HCT116 (cell line): ENCODE measurements around the gene CDKL4. TPM values are rescaled to one million over a fixed set of nuclear protein-coding genes. Genes with fewer than 3 reads are reported as not detected.

Experiments
- ATAC-seq: fragments of 200-7000 bp; cut with Tn5 transposase; 2 replicates; pipeline ENCODE4 v1.9.1; 2020; ENCODE audit warnings: mild to moderate bottlenecking, moderate library complexity
- BruUV-seq: library from RNA; stranded (reverse); fragments of 400-500 nt; replicated peaks from 2 replicates; lab custom pipeline; 2021; lab: Mats Ljungman, UMichigan
- CTCF ChIA-PET: fragments of 300-600 bp; sonication (Branson Sonifier 250); formaldehyde crosslinking; loops from one replicate; lab custom pipeline; 2021; ENCODE audit warnings: antibody characterized with exemption; lab: Charles Lee
- POLR2A ChIA-PET: fragments of 300-600, 350-600 bp; sonication (Branson Sonifier 250); formaldehyde crosslinking; loops from one replicate; lab custom pipeline; 2021; ENCODE audit warnings: antibody characterized with exemption; lab: Charles Lee
- RAD21 ChIA-PET, 2 experiments: fragments of 300-600 bp; sonication (Branson Sonifier 250); formaldehyde crosslinking; loops; one replicate each; lab custom pipeline; 2023; ENCODE audit warnings: low total read pairs in 2 of 2; ENCODE audit not compliant: uncharacterized antibody in 2 of 2, unreplicated experiment in 2 of 2, low non-redundant PET in 1 of 2; lab: Charles Lee
- DNase-seq: peaks from one replicate; pipeline ENCODE4 v3.0.0-alpha.2; 2010; ENCODE audit warnings: low read depth, low spot score
- H2AFZ ChIP-seq: fragments of 200-600 bp; shearing (Covaris generic), sonication (generic); 2 replicates; pipeline ENCODE4 v1.6.1; 2017; ENCODE audit warnings: low read depth, mixed run types, mixed read lengths, antibody characterized with exemption, low read length; ENCODE audit not compliant: poor library complexity, severe bottlenecking
- H3K27ac ChIP-seq: 2 replicates; pipeline ENCODE4 v1.5.1; 2012; ENCODE audit warnings: low read depth, low read length
- H3K27me3 ChIP-seq: fragments of 200-600 bp; sonication (generic); 2 replicates; pipeline ENCODE4 v1.6.1; 2016; ENCODE audit warnings: mixed run types, low read length, mixed read lengths; ENCODE audit not compliant: insufficient read depth
- H3K36me3 ChIP-seq, 2 experiments: fragments of 200-500 bp in 1 of 2; fragments of 200-600 bp in 1 of 2; sonication (Bioruptor generic) in 1 of 2; sonication (generic) in 1 of 2; 2 replicates each; pipeline versions ENCODE4 v1.5.1 to v1.6.1; 2014 to 2016; ENCODE audit warnings: low read length in 2 of 2, inconsistent platforms in 1 of 2, mixed read lengths in 1 of 2, mixed run types in 1 of 2; ENCODE audit not compliant: insufficient read depth in 2 of 2, control insufficient read depth in 1 of 2
- H3K4me1 ChIP-seq, 2 experiments: fragments of 200-600 bp in 1 of 2; sonication (generic) in 1 of 2; 2 replicates each; pipeline versions ENCODE4 v1.5.1 to v1.6.1; 2012 to 2017; ENCODE audit warnings: low read length in 2 of 2, inconsistent platforms in 1 of 2, mild to moderate bottlenecking in 1 of 2, mixed read lengths in 1 of 2, mixed run types in 1 of 2, moderate library complexity in 1 of 2; ENCODE audit not compliant: insufficient read depth in 2 of 2, control insufficient read depth in 1 of 2
- H3K4me2 ChIP-seq: fragments of 200-600 bp; sonication (generic); 2 replicates; pipeline ENCODE4 v1.6.1; 2017; ENCODE audit warnings: mixed run types, low read length, mixed read lengths
- H3K4me3 ChIP-seq, 2 experiments: fragments of 200-600 bp in 1 of 2; sonication (generic) in 1 of 2; replicated peaks in 1 of 2; 2 replicates each; pipeline ENCODE4 v1.5.1; 2011 to 2016; ENCODE audit warnings: low read length in 2 of 2, control low read depth in 1 of 2, low read depth in 1 of 2, mild to moderate bottlenecking in 1 of 2, mixed read lengths in 1 of 2, mixed run types in 1 of 2
- H3K79me2 ChIP-seq: fragments of 200-600 bp; sonication (generic); 2 replicates; pipeline ENCODE4 v1.6.1; 2017; ENCODE audit warnings: mild to moderate bottlenecking, mixed run types, low read length, moderate library complexity, mixed read lengths; ENCODE audit not compliant: insufficient read depth
- H3K9ac ChIP-seq: fragments of 200-600 bp; sonication (generic); 2 replicates; pipeline ENCODE4 v1.6.1; 2016; ENCODE audit warnings: low read length, mixed read lengths
- H3K9me2 ChIP-seq: fragments of 200-600 bp; sonication (generic), shearing (Covaris generic); 2 replicates; pipeline ENCODE4 v1.6.1; 2017; ENCODE audit warnings: mixed run types, mild to moderate bottlenecking, moderate library complexity; ENCODE audit not compliant: insufficient read depth
- H3K9me3 ChIP-seq, 2 experiments: fragments of 200-500 bp in 1 of 2; fragments of 200-600 bp in 1 of 2; sonication (Bioruptor generic) in 1 of 2; sonication (generic) in 1 of 2; 2 replicates each; pipeline ENCODE4 v1.6.1; 2014 to 2017; ENCODE audit warnings: low read length in 2 of 2, mixed read lengths in 2 of 2, inconsistent platforms in 1 of 2, low read depth in 1 of 2, mild to moderate bottlenecking in 1 of 2, mixed run types in 1 of 2, moderate library complexity in 1 of 2; ENCODE audit not compliant: control insufficient read depth in 1 of 2, insufficient read depth in 1 of 2
- H4K20me1 ChIP-seq: fragments of 200-600 bp; sonication (generic), shearing (Covaris generic); 2 replicates; pipeline ENCODE4 v1.6.1; 2017; ENCODE audit warnings: mixed run types, mild to moderate bottlenecking, moderate library complexity; ENCODE audit not compliant: insufficient read depth
- CBX3 ChIP-seq: IDR thresholded peaks from 2 replicates; pipeline ENCODE4 v1.6.1; 2012; ENCODE audit warnings: low read depth
- CEBPB ChIP-seq: IDR thresholded peaks from 2 replicates; pipeline ENCODE4 v1.6.1; 2012; ENCODE audit warnings: low read depth
- FOSL1 ChIP-seq: IDR thresholded peaks from 2 replicates; pipeline ENCODE4 v1.6.1; 2012; ENCODE audit warnings: low read depth
- JUND ChIP-seq: IDR thresholded peaks from 2 replicates; pipeline ENCODE4 v1.6.1; 2012
- POLR2A ChIP-seq: IDR thresholded peaks from 2 replicates; pipeline ENCODE4 v1.7.0; 2011; ENCODE audit warnings: borderline replicate concordance; ENCODE audit not compliant: insufficient read depth, insufficient read length; ENCODE audit errors: extremely low read depth
- SIN3A ChIP-seq: IDR thresholded peaks from 2 replicates; pipeline ENCODE4 v1.6.1; 2012; ENCODE audit warnings: low read depth
- TCF7L2 ChIP-seq: IDR thresholded peaks from 2 replicates; pipeline ENCODE4 v1.7.0; 2011; ENCODE audit warnings: borderline replicate concordance, inconsistent platforms; ENCODE audit not compliant: insufficient read depth, insufficient read length; ENCODE audit errors: extremely low read depth
- YY1 ChIP-seq: IDR thresholded peaks from 2 replicates; pipeline ENCODE4 v1.6.1; 2011; ENCODE audit warnings: low read length, low read depth, moderate library complexity, mild to moderate bottlenecking; ENCODE audit not compliant: insufficient replicate concordance; ENCODE audit errors: extremely low read depth
- ZNF274 ChIP-seq: fragments of 200-500 bp; sonication (Bioruptor generic); IDR thresholded peaks from 2 replicates; pipeline ENCODE4 v1.6.1; 2014; ENCODE audit warnings: mild to moderate bottlenecking, low read depth, low read length, inconsistent platforms
- intact Hi-C: fragments of 100-400 bp; cut with micrococcal nuclease; formaldehyde crosslinking; loops from 2 replicates; pipeline ENCODE4 v1.10.0; 2022
- total RNA-seq: library from RNA; stranded (reverse); gene quantifications from one replicate; pipeline ENCODE4 v1.2.1, GENCODE V29; 2021; ENCODE audit not compliant: unreplicated experiment
- TF ChIP-seq, protein P1 (sequence below), 3 experiments: fragments of 200-600 bp in 1 of 3; sonication (generic) in 1 of 3; IDR thresholded peaks in 2 of 3; conservative IDR thresholded peaks in 1 of 3; 2 replicates each; pipeline ENCODE4 v1.5.1; 2012 to 2017; ENCODE audit warnings: low read depth in 2 of 3, low read length in 2 of 3, antibody characterized with exemption in 1 of 3, borderline replicate concordance in 1 of 3, control low read depth in 1 of 3, mild to moderate bottlenecking in 1 of 3, mixed read lengths in 1 of 3, mixed run types in 1 of 3, moderate library complexity in 1 of 3; ENCODE audit not compliant: insufficient read depth in 1 of 3
- TF ChIP-seq, protein P2 (sequence below): IDR thresholded peaks from 2 replicates; pipeline ENCODE4 v1.6.1; 2012
- TF ChIP-seq, protein P3 (sequence below): IDR thresholded peaks from 2 replicates; pipeline ENCODE4 v1.6.1; 2012
- TF ChIP-seq, protein P4 (sequence below): IDR thresholded peaks from 2 replicates; pipeline ENCODE4 v1.6.1; 2011; ENCODE audit warnings: mild to moderate bottlenecking, low read length, moderate library complexity; ENCODE audit not compliant: insufficient replicate concordance; ENCODE audit errors: extremely low read depth

The CDKL4 gene
- total RNA-seq, 1 experiment from 2014 or later, result 0.27 TPM

DNA sequence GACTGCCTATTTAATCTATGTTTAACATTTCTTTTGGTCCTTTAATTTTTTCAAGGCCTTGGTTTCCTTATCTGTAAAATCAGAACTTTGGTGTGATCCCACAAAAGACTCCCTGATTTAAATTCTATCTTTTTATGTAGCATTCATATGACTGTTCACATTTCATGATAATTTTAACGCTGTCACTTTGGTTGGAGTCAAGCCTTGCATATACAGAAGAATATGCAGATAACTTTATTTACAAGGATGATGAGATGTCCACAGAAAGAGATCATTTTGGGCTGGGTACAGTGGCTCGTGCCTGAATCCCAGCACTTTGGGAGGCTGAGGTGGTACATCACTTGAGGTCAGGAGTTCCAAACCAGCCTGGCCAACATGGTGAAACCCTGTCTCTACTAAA is 84.5 kb downstream of the CDKL4 start:
- Histone ChIP-seq H2AFZ (no peak overlapping the region), H3K4me2 (no peak overlapping the region), H4K20me1 (no peaks in the 10 kb centered on the region), H3K27ac (no peak overlapping the region), H3K9me3 (no peaks in the 10 kb centered on the region), H3K9me2 (no peaks in the 10 kb centered on the region), H3K27me3 (no peaks in the 10 kb centered on the region), H3K79me2 (no peaks in the 10 kb centered on the region), H3K36me3 (no peaks in the 10 kb centered on the region), H3K4me1 (no peaks in the 10 kb centered on the region), H3K9ac (no peak overlapping the region), H3K4me3 (no peak overlapping the region)
- ChIA-PET RAD21 (no interaction called here), POLR2A (no interaction called here), CTCF (no interaction called here)
- TF ChIP-seq, protein P1, sequence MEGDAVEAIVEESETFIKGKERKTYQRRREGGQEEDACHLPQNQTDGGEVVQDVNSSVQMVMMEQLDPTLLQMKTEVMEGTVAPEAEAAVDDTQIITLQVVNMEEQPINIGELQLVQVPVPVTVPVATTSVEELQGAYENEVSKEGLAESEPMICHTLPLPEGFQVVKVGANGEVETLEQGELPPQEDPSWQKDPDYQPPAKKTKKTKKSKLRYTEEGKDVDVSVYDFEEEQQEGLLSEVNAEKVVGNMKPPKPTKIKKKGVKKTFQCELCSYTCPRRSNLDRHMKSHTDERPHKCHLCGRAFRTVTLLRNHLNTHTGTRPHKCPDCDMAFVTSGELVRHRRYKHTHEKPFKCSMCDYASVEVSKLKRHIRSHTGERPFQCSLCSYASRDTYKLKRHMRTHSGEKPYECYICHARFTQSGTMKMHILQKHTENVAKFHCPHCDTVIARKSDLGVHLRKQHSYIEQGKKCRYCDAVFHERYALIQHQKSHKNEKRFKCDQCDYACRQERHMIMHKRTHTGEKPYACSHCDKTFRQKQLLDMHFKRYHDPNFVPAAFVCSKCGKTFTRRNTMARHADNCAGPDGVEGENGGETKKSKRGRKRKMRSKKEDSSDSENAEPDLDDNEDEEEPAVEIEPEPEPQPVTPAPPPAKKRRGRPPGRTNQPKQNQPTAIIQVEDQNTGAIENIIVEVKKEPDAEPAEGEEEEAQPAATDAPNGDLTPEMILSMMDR (IDR thresholded peaks at IDR 0.05 in 2 of 3, conservative IDR thresholded peaks at IDR 0.05 in 1 of 3; ENCODE audit: borderline replicate concordance in 1 of 3, insufficient read depth in 1 of 3, low read depth in 2 of 3, low read length in 2 of 3), result no peak
- no peak for TF ChIP-seq FOSL1
- TF ChIP-seq, protein P2, sequence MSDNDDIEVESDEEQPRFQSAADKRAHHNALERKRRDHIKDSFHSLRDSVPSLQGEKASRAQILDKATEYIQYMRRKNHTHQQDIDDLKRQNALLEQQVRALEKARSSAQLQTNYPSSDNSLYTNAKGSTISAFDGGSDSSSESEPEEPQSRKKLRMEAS, result no peak
- TF ChIP-seq ZNF274, result no peak
- TF ChIP-seq JUND, result no peak
- no peak for TF ChIP-seq TCF7L2
- TF ChIP-seq YY1, result no peak
- TF ChIP-seq CBX3, result no peak
- no peak for TF ChIP-seq CEBPB
- TF ChIP-seq, protein P3, sequence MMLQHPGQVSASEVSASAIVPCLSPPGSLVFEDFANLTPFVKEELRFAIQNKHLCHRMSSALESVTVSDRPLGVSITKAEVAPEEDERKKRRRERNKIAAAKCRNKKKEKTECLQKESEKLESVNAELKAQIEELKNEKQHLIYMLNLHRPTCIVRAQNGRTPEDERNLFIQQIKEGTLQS, result no peak
- TF ChIP-seq SIN3A, result no peak
- no peak for TF ChIP-seq POLR2A
- TF ChIP-seq, protein P4, sequence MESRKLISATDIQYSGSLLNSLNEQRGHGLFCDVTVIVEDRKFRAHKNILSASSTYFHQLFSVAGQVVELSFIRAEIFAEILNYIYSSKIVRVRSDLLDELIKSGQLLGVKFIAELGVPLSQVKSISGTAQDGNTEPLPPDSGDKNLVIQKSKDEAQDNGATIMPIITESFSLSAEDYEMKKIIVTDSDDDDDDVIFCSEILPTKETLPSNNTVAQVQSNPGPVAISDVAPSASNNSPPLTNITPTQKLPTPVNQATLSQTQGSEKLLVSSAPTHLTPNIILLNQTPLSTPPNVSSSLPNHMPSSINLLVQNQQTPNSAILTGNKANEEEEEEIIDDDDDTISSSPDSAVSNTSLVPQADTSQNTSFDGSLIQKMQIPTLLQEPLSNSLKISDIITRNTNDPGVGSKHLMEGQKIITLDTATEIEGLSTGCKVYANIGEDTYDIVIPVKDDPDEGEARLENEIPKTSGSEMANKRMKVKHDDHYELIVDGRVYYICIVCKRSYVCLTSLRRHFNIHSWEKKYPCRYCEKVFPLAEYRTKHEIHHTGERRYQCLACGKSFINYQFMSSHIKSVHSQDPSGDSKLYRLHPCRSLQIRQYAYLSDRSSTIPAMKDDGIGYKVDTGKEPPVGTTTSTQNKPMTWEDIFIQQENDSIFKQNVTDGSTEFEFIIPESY, result no peak
- ATAC-seq, result no peak
- no peak for DNase-seq
- BruUV-seq, result no TSS peak
- intact Hi-C loops, result no loop called here
